ENCODE results near the gene CLDN4.

CLDN4 gene

DNA sequence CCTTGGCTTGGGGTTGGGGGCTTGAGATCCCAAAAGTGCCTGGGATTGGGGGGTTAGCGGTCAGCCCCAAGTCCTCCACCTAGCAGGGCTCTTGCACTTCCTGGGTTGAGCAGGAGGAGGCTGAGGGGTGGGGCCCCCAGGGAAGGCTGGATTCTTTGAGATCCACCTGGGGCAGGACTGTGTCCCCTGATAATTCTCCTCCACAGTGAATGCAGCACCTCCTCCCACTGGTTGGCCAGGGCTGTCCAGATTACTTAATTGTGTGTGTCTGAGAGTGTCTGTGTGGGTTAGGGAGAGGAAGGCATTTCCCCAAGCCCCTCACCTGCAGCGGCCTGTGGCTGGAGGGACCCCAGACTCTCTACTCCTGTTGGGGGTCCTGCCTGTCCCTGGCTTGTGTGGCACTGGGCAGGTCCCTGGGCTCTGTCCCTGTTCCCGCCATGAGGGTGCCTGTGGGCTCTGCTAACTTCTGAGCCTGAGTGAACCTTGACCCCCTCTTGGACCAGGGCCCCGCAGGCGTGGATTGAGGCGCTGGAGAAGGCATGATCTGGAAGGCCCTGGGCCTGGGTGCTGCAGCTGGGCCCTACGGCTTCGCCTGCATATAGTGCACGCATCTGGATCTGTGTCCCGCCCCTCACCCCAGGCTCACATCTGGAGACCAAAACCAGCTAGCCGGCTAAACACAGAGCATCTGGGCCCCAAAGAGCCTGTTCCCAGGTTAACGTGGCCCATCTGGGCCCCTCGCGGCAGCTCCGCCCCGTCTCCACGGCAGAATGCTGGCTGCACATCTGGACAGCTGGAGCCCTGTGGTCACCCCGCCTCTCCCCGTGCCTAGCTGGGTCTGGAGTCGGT, 40.6 kb downstream of the CLDN4 start:
- Histone ChIP-seq H3K9me2 (replicated peaks; ENCODE audit: control insufficient read depth, low read length) (no peaks in the 10 kb centered on the region), H3K4me1 (ENCODE audit: control insufficient read depth, low read length) (no peaks in the 10 kb centered on the region), H3K79me2 (ENCODE audit: control insufficient read depth, low read length) (no peaks in the 10 kb centered on the region), H3K4me2 (ENCODE audit: low read length) (no peak overlapping the region), H3K36me3 (ENCODE audit: control insufficient read depth, low read length) (no peaks in the 10 kb centered on the region), H3K9me3 (ENCODE audit: control insufficient read depth, insufficient read depth, low read length) (no peaks in the 10 kb centered on the region), H3K27ac (ENCODE audit: low read depth, low read length) (no peak overlapping the region), H3K27me3 (ENCODE audit: control insufficient read depth, low read length) (no peaks in the 10 kb centered on the region), H4K20me1 (ENCODE audit: control insufficient read depth, insufficient read depth, low read depth, low read length) (no peaks in the 10 kb centered on the region), H3K4me3 (ENCODE audit: low read length) (no peak overlapping the region), H3F3A (ENCODE audit: control insufficient read depth, insufficient read depth) (no peaks in the 10 kb centered on the region)
- TF ChIP-seq EZH2phosphoT487 (IDR thresholded peaks at IDR 0.05; ENCODE audit: borderline replicate concordance, low read length): no peak
- TF ChIP-seq, protein P1, sequence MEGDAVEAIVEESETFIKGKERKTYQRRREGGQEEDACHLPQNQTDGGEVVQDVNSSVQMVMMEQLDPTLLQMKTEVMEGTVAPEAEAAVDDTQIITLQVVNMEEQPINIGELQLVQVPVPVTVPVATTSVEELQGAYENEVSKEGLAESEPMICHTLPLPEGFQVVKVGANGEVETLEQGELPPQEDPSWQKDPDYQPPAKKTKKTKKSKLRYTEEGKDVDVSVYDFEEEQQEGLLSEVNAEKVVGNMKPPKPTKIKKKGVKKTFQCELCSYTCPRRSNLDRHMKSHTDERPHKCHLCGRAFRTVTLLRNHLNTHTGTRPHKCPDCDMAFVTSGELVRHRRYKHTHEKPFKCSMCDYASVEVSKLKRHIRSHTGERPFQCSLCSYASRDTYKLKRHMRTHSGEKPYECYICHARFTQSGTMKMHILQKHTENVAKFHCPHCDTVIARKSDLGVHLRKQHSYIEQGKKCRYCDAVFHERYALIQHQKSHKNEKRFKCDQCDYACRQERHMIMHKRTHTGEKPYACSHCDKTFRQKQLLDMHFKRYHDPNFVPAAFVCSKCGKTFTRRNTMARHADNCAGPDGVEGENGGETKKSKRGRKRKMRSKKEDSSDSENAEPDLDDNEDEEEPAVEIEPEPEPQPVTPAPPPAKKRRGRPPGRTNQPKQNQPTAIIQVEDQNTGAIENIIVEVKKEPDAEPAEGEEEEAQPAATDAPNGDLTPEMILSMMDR (IDR thresholded peaks at IDR 0.05; ENCODE audit: low read depth, low read length, poor library complexity, severe bottlenecking): no peak

DNA sequence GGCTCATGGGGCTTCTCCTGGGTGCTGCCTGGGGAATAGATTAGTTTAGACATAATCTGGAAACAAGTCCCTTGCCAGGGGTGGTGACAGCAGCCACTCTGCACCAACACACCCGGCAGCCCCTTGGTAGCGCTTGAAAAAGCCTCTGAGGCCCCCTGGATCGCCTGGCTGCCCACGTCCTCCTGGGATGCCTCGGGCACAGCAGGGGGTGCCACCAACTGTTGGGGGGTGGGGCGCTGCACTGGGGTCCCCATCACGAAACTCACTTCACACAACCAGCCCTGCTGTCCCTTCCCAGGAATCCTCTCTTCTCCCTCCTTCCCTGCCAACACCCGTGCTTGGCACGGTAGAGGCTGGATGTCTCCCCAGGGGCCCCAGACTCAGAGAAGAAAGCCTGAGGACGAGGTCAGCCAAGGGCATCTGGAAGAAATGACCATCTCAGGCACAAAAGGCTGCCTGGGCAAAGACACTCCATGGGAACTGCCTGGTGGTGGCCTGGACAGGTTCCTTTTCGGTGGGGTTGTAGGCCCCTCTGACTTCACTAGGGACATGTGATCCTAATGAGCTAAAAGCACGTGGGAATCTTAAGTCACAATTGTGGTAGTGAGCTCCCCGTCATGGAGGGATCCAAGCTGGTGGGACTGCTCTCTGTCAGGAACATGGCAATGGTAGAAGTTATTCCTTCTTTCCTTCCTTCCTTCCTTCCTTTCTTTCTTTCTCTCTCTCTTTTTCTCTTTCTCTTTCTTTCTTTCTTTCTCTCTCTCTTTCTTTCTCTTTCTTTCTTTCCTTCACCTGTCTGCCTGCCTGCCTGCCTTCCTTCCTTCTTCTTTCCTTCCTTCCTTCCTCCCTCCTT, 41.5 kb downstream of the CLDN4 start:
- Histone ChIP-seq H3K4me2 (ENCODE audit: low read length) (no peak overlapping the region), H3K4me1 (ENCODE audit: control insufficient read depth, low read length) (no peaks in the 10 kb centered on the region), H3K9me3 (ENCODE audit: control insufficient read depth, insufficient read depth, low read length) (no peaks in the 10 kb centered on the region), H3K27me3 (ENCODE audit: control insufficient read depth, low read length) (no peaks in the 10 kb centered on the region), H3K79me2 (ENCODE audit: control insufficient read depth, low read length) (no peaks in the 10 kb centered on the region), H3K36me3 (ENCODE audit: control insufficient read depth, low read length) (no peaks in the 10 kb centered on the region), H4K20me1 (ENCODE audit: control insufficient read depth, insufficient read depth, low read depth, low read length) (no peaks in the 10 kb centered on the region), H3F3A (ENCODE audit: control insufficient read depth, insufficient read depth) (no peaks in the 10 kb centered on the region), H3K27ac (ENCODE audit: low read depth, low read length) (no peak overlapping the region), H3K9me2 (replicated peaks; ENCODE audit: control insufficient read depth, low read length) (no peaks in the 10 kb centered on the region), H3K4me3 (ENCODE audit: low read length) (no peak overlapping the region)
- TF ChIP-seq EZH2phosphoT487 (IDR thresholded peaks at IDR 0.05; ENCODE audit: borderline replicate concordance, low read length): no peak
- TF ChIP-seq, protein P1 (IDR thresholded peaks at IDR 0.05; ENCODE audit: low read depth, low read length, poor library complexity, severe bottlenecking): no peak

DNA sequence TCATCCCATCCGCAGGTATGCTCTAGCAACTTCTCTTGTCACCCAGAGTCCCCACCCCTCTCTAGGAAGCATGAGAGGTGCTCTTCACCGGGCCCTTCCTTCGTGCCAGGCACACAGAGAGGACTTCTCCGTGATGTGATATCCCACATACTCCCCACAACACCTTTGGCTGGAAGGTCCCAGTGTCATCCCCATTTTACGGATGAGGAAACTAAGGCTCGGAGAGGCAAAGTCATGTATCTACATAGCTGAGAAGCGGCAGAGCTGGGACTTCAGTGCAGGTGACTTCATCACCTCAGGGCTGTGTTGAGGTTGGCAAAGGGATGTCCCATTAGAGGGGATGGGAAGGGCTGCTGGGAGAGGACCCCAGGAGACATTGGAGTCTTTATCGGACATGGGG, 45.6 kb downstream of the CLDN4 start:
- no peaks in the 10 kb centered on the region for H3K36me3 ChIP-seq (ENCODE audit: control insufficient read depth, low read length)
- H4K20me1 ChIP-seq (ENCODE audit: control insufficient read depth, insufficient read depth, low read depth, low read length): no peaks in the 10 kb centered on the region
- no peaks in the 10 kb centered on the region for H3F3A ChIP-seq (ENCODE audit: control insufficient read depth, insufficient read depth)
- no peak overlapping the region for H3K4me2 ChIP-seq (ENCODE audit: low read length)
- TF ChIP-seq, protein P1 (IDR thresholded peaks at IDR 0.05; ENCODE audit: low read depth, low read length, poor library complexity, severe bottlenecking): no peak
- TF ChIP-seq EZH2phosphoT487 (IDR thresholded peaks at IDR 0.05; ENCODE audit: borderline replicate concordance, low read length): no peak
- H3K4me3 ChIP-seq (ENCODE audit: low read length): no peak overlapping the region
- H3K79me2 ChIP-seq (ENCODE audit: control insufficient read depth, low read length): no peaks in the 10 kb centered on the region
- no peaks in the 10 kb centered on the region for H3K4me1 ChIP-seq (ENCODE audit: control insufficient read depth, low read length)
- H3K9me3 ChIP-seq (ENCODE audit: control insufficient read depth, insufficient read depth, low read length): no peaks in the 10 kb centered on the region
- no peak overlapping the region for H3K27ac ChIP-seq (ENCODE audit: low read depth, low read length)
- no peaks in the 10 kb centered on the region for H3K9me2 ChIP-seq (replicated peaks; ENCODE audit: control insufficient read depth, low read length)
- no peaks in the 10 kb centered on the region for H3K27me3 ChIP-seq (ENCODE audit: control insufficient read depth, low read length)

Data from DOHH2 (cell line).